Gastroesophageal sphincter (tissue), 4 donors: ENCODE results near the gene DST. TPM values are rescaled to one million over a fixed set of nuclear protein-coding genes. Genes with fewer than 3 reads are reported as not detected.
A peak's percentile ranks its signal among the peaks of the same experiment; 100 is the strongest.

Experiments
- ATAC-seq: fragments of 150-250 bp; one replicate; pipeline ENCODE4 v1.9.1; 2016; ENCODE audit warnings: mild to moderate bottlenecking, moderate library complexity
- H3K27ac ChIP-seq, 4 donors: fragments of 200-600 bp; sonication (generic) in 3 of 4; 1 replicate in 3 of 4; 2 replicates in 1 of 4; pipeline ENCODE4 v1.5.1; 2016 to 2019
- H3K27me3 ChIP-seq: fragments of 200-600 bp; sonication (generic); one replicate; pipeline ENCODE4 v1.5.1; 2019
- H3K36me3 ChIP-seq, 2 donors: fragments of 200-600 bp; sonication (generic); one replicate each; pipeline ENCODE4 v1.5.1; 2019; ENCODE audit warnings: control low read depth in 1 of 2
- H3K4me1 ChIP-seq, 3 donors: fragments of 200-600 bp; sonication (generic); 1 replicate in 2 of 3; 2 replicates in 1 of 3; pipeline ENCODE4 v1.5.1; 2016 to 2019; ENCODE audit warnings: control low read depth in 2 of 3
- H3K4me3 ChIP-seq, 2 donors: fragments of 200-600 bp; sonication (generic); one replicate each; pipeline ENCODE4 v1.5.1; 2019; ENCODE audit warnings: mild to moderate bottlenecking in 1 of 2, moderate library complexity in 1 of 2
- H3K9me3 ChIP-seq, 3 donors: fragments of 200-600 bp; sonication (generic); one replicate each; pipeline ENCODE4 v1.5.1; 2017 to 2019; ENCODE audit warnings: control low read depth in 2 of 3
- CTCF ChIP-seq, 4 experiments: fragments of 200-600 bp in 2 of 4; fragments of 450-650 bp in 2 of 4; sonication (generic) in 1 of 4; IDR thresholded peaks; one replicate each; pipeline ENCODE4 v1.5.1; 2017 to 2019; ENCODE audit warnings: antibody characterized with exemption in 4 of 4, mild to moderate bottlenecking in 2 of 4, moderate library complexity in 2 of 4
- EP300 ChIP-seq: sonication (generic); formaldehyde crosslinking; IDR thresholded peaks from one replicate; pipeline ENCODE4 v1.6.1; 2017; ENCODE audit warnings: antibody characterized with exemption, mild to moderate bottlenecking
- POLR2A ChIP-seq, 2 donors: fragments of 450-650 bp; IDR thresholded peaks; one replicate each; pipeline ENCODE4 v1.6.1; 2017; ENCODE audit warnings: antibody characterized with exemption in 2 of 2, mild to moderate bottlenecking in 2 of 2, moderate library complexity in 1 of 2
- POLR2AphosphoS5 ChIP-seq: sonication (generic); formaldehyde crosslinking; IDR thresholded peaks from one replicate; pipeline ENCODE4 v1.6.1; 2017; ENCODE audit warnings: antibody characterized with exemption
- WGBS, 2 donors: methylation state at CpG; one replicate each; pipeline ENCODE4 v1.1.5; 2018; ENCODE audit warnings: low coverage in 1 of 2; 5-methylcytosine and 5-hydroxymethylcytosine counted together
- total RNA-seq, 4 donors: library from RNA; depleted of rRNA; stranded (reverse); fragments of >200 nt; gene quantifications; one replicate each; pipeline ENCODE4 v1.1.0, GENCODE V29; 2016

DST gene
- total RNA-seq, 4 donors from 2014 or later, result 442 to 716 (median 661) TPM

- Histone ChIP-seq H3K27me3 (no peaks in the 10 kb centered on the region), H3K4me3 (no peak overlapping the region), H3K27ac (no peak overlapping the region), H3K4me1 (peaks cover 3 to 72% (median 8%) of the 10 kb centered on the region in 3 donors), H3K9me3 (no peaks in the 10 kb centered on the region), H3K36me3 (no peaks in the 10 kb centered on the region)
- 91 to 97% methylated on average over 4 to 8 of the region's 8 CpGs for WGBS, 2 donors
- no peak for ATAC-seq
- TF ChIP-seq CTCF (IDR thresholded peaks at IDR 0.05) (no peak), EP300 (no peak), POLR2A (IDR thresholded peaks at IDR 0.05) (no peak), POLR2AphosphoS5 (no peak)
Observed at GRCh38 chr6:56685102-56685733, 42.5 kb upstream of the DST start.

- H3K4me3 ChIP-seq, result no peak overlapping the region
- peak overlapping the region in 3 of 4 donors; percentile 17 to 35 (median 27) for H3K27ac ChIP-seq
- H3K36me3 ChIP-seq, result no peaks in the 10 kb centered on the region
- H3K27me3 ChIP-seq, result no peaks in the 10 kb centered on the region
- WGBS, 2 donors, result 87 to 88% methylated on average over 5 to 7 of the region's 7 CpGs
- H3K9me3 ChIP-seq, result no peaks in the 10 kb centered on the region
- no peak for ATAC-seq
- TF ChIP-seq POLR2A (IDR thresholded peaks at IDR 0.05) (no peak), CTCF (IDR thresholded peaks at IDR 0.05) (no peak), POLR2AphosphoS5 (no peak), EP300 (no peak)
- H3K4me1 ChIP-seq, result peaks cover 2 to 65% (median 8%) of the 10 kb centered on the region in 3 donors
Observed at GRCh38 chr6:56684342-56685101, 41.8 kb upstream of the DST start.

GRCh38 chr6:56683882-56684281 lies 41.2 kb upstream of the DST start:
- no peaks in the 10 kb centered on the region for H3K36me3 ChIP-seq
- H3K9me3 ChIP-seq, result no peaks in the 10 kb centered on the region
- H3K4me1 ChIP-seq, result peaks cover 2 to 59% (median 8%) of the 10 kb centered on the region in 3 donors
- no peaks in the 10 kb centered on the region for H3K27me3 ChIP-seq
- ATAC-seq, result peak; percentile 86
- TF ChIP-seq CTCF (IDR thresholded peaks at IDR 0.05) (no peak), POLR2A (IDR thresholded peaks at IDR 0.05) (no peak), EP300 (no peak), POLR2AphosphoS5 (peak; percentile 81)
- H3K4me3 ChIP-seq, result no peak overlapping the region
- WGBS, 2 donors, result 56 to 94% methylated on average over 1 of the region's 1 CpG
- H3K27ac ChIP-seq, result peak overlapping the region in 2 of 4 donors; percentile 12 to 48

GRCh38 chr6:56682635-56683034 lies 39.9 kb upstream of the DST start:
- Histone ChIP-seq H3K36me3 (no peaks in the 10 kb centered on the region), H3K9me3 (no peaks in the 10 kb centered on the region), H3K4me1 (peaks cover 2 to 55% (median 8%) of the 10 kb centered on the region in 3 donors), H3K4me3 (no peak overlapping the region), H3K27ac (peak overlapping the region in 1 of 4 donors; percentile 48), H3K27me3 (no peaks in the 10 kb centered on the region)
- ATAC-seq, result no peak
- 100% methylated on average over 1 of the region's 1 CpG; no CpG with 5 or more reads in 1 of the 2 donors for WGBS, 2 donors
- TF ChIP-seq POLR2AphosphoS5 (no peak), CTCF (IDR thresholded peaks at IDR 0.05) (no peak), EP300 (no peak), POLR2A (IDR thresholded peaks at IDR 0.05) (no peak)

- H3K36me3 ChIP-seq, result no peaks in the 10 kb centered on the region
- H3K4me1 ChIP-seq, result peaks cover 0 to 17% (median 0%) of the 10 kb centered on the region in 3 donors
- no peak overlapping the region for H3K4me3 ChIP-seq
- no peaks in the 10 kb centered on the region for H3K9me3 ChIP-seq
- ATAC-seq, result no peak
- H3K27ac ChIP-seq, result no peak overlapping the region
- TF ChIP-seq POLR2A (IDR thresholded peaks at IDR 0.05), result no peak
- TF ChIP-seq CTCF (IDR thresholded peaks at IDR 0.05), result no peak
- TF ChIP-seq EP300, result no peak
- TF ChIP-seq POLR2AphosphoS5, result no peak
- no peaks in the 10 kb centered on the region for H3K27me3 ChIP-seq
Observed at GRCh38 chr6:56677559-56677958, 34.9 kb upstream of the DST start.
